SU-DHL-6 (cell line): ENCODE results near the gene USP6NL.
"Not testable (repeated sequence)": the region's sequence is repeated elsewhere in the genome, so short reads cannot be mapped to it uniquely, and the experiment has no call there.

Experiments used
- H2AFZ ChIP-seq: fragments of 200-600 bp; sonication (generic); 2 replicates; pipeline ENCODE4 v1.6.1; 2014; ENCODE audit warnings: low read depth, mild to moderate bottlenecking, moderate library complexity, mixed read lengths, antibody characterized with exemption, low read length; ENCODE audit not compliant: severe bottlenecking
- H3F3A ChIP-seq: fragments of 200-600 bp; shearing (Covaris generic); 2 replicates; pipeline ENCODE4 v1.6.0; 2016; ENCODE audit warnings: antibody characterized with exemption, mild to moderate bottlenecking; ENCODE audit not compliant: insufficient read depth
- H3K27ac ChIP-seq: fragments of 200-600 bp; sonication (generic); 2 replicates; pipeline ENCODE4 v1.5.1; 2016; ENCODE audit warnings: low read depth, mild to moderate bottlenecking, low read length, moderate library complexity, mixed read lengths
- H3K27me3 ChIP-seq: fragments of 200-600 bp; sonication (generic), shearing (Covaris generic); 2 replicates; pipeline ENCODE4 v1.6.0; 2014; ENCODE audit warnings: mild to moderate bottlenecking, low read length
- H3K36me3 ChIP-seq: fragments of 200-600 bp; sonication (generic); 2 replicates; pipeline ENCODE4 v1.6.1; 2014; ENCODE audit warnings: mild to moderate bottlenecking, low read length, mixed read lengths
- H3K4me2 ChIP-seq: fragments of 300-600, 200-600 bp; shearing (Covaris generic), sonication (generic); 2 replicates; pipeline ENCODE4 v1.6.0; 2014; ENCODE audit warnings: low read length, low read depth, mild to moderate bottlenecking; ENCODE audit not compliant: poor library complexity, severe bottlenecking
- H3K4me3 ChIP-seq: fragments of 200-600 bp; sonication (generic); 2 replicates; pipeline ENCODE4 v1.5.1; 2014; ENCODE audit warnings: antibody characterized with exemption, low read length, mild to moderate bottlenecking, mixed read lengths; ENCODE audit not compliant: insufficient read depth, poor library complexity, severe bottlenecking
- H3K79me2 ChIP-seq: fragments of 200-600 bp; sonication (generic); 2 replicates; pipeline ENCODE4 v1.6.1; 2014; ENCODE audit warnings: mild to moderate bottlenecking, low read length, moderate library complexity; ENCODE audit not compliant: insufficient read depth
- H3K9ac ChIP-seq: fragments of 200-600 bp; sonication (generic); 2 replicates; pipeline ENCODE4 v1.7.0; 2014; ENCODE audit warnings: mild to moderate bottlenecking, low read length
- H3K9me2 ChIP-seq: fragments of 200-600 bp; sonication (generic); replicated peaks from 2 replicates; pipeline ENCODE4 v1.6.1; 2014; ENCODE audit warnings: low read length; ENCODE audit not compliant: insufficient read depth
- H3K9me3 ChIP-seq: fragments of 200-600 bp; sonication (generic); 2 replicates; pipeline ENCODE4 v1.6.1; 2014; ENCODE audit warnings: low read length, mixed read lengths; ENCODE audit not compliant: insufficient read depth
- H4K20me1 ChIP-seq: fragments of 200-600 bp; sonication (generic); 2 replicates; pipeline ENCODE4 v1.6.1; 2014; ENCODE audit warnings: low read depth, mild to moderate bottlenecking, antibody characterized with exemption, low read length, moderate library complexity, mixed read lengths
- CTCF ChIP-seq: fragments of 200-600 bp; sonication (generic); IDR thresholded peaks from one replicate; pipeline ENCODE4 v1.5.1; 2017; ENCODE audit warnings: antibody characterized with exemption, mild to moderate bottlenecking, low read length, moderate library complexity; ENCODE audit not compliant: insufficient read depth, poor library complexity, severe bottlenecking
- EZH2phosphoT487 ChIP-seq: fragments of 200-600 bp; sonication (generic), shearing (Covaris generic); conservative IDR thresholded peaks from 2 replicates; pipeline ENCODE4 v1.6.1; 2018; ENCODE audit warnings: mild to moderate bottlenecking, antibody characterized with exemption, low read length, moderate library complexity, mixed read lengths

The USP6NL gene

DNA sequence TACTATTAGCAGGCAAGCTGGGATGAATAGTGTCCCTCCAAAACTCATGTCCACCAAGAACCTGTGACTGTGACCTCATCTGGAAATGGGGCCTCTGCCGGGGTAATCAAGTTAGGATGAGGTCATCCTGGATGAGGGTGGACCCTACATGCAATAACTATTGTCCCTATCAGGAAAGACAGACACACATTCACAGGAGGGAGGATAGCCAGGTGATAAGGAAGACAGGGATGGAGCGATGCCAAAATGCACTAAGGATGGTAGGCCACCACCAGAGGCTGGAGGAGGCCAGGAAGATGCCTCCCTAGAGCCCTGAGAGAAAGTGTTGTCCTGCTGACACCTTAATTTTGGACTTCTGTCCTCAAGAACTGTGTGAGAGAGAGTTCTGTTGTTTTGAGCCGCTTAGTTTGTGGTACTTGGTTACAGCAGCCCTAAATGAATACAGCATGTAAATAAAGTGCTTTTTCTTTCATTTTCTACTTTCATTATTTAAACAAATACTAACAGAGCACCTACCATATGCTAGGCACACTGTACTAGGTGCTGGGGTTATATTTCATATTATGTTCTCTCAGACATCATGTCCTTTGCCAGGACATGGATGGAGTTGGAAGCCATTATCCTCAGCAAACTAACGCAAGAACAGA, 111.9 kb downstream of the USP6NL start:
- H3K9ac ChIP-seq = no peak overlapping the region
- H3K27me3 ChIP-seq = no peaks in the 10 kb centered on the region
- peaks cover 29% of the 10 kb centered on the region; the same call in 1 of the 2 replicates for H3K79me2 ChIP-seq
- peaks cover 3% of the 10 kb centered on the region; the same call in 1 of the 2 replicates for H4K20me1 ChIP-seq
- no peak overlapping the region for H3K27ac ChIP-seq
- no peaks in the 10 kb centered on the region for H3K9me2 ChIP-seq
- H3K4me2 ChIP-seq = no peak overlapping the region
- H3K9me3 ChIP-seq = no peaks in the 10 kb centered on the region
- H3F3A ChIP-seq = peaks cover 23% of the 10 kb centered on the region; the same call in 1 of the 2 replicates
- H3K36me3 ChIP-seq = peaks cover 46% of the 10 kb centered on the region
- TF ChIP-seq EZH2phosphoT487 = no peak
- no peak for TF ChIP-seq CTCF
- no peak overlapping the region for H3K4me3 ChIP-seq
- H2AFZ ChIP-seq = no peak overlapping the region

GRCh38 chr10:11498399-11498798, 113.1 kb downstream of the USP6NL start:
- no peaks in the 10 kb centered on the region for H3K9me2 ChIP-seq
- TF ChIP-seq CTCF = no peak
- no peak for TF ChIP-seq EZH2phosphoT487
- no peak overlapping the region for H3K4me3 ChIP-seq
- no peak overlapping the region for H3K4me2 ChIP-seq
- H3K79me2 ChIP-seq = peaks cover 18% of the 10 kb centered on the region; the same call in 1 of the 2 replicates
- H3K27ac ChIP-seq = no peak overlapping the region
- H4K20me1 ChIP-seq = peaks cover 3% of the 10 kb centered on the region; the same call in 1 of the 2 replicates
- H3K27me3 ChIP-seq = no peaks in the 10 kb centered on the region
- no peak overlapping the region for H2AFZ ChIP-seq
- H3K9ac ChIP-seq = no peak overlapping the region
- peaks cover 19% of the 10 kb centered on the region; the same call in 1 of the 2 replicates for H3F3A ChIP-seq
- H3K36me3 ChIP-seq = peaks cover 44% of the 10 kb centered on the region
- H3K9me3 ChIP-seq = no peaks in the 10 kb centered on the region

- not testable (repeated sequence) for H3F3A ChIP-seq, H3K9me2 ChIP-seq, H3K27ac ChIP-seq, H3K27me3 ChIP-seq, H3K79me2 ChIP-seq, H2AFZ ChIP-seq, H3K9ac ChIP-seq, H3K4me3 ChIP-seq, H3K4me2 ChIP-seq, H3K9me3 ChIP-seq, H4K20me1 ChIP-seq
- peaks cover 45% of the 10 kb centered on the region for H3K36me3 ChIP-seq
These were observed 116.5 kb downstream of the USP6NL start for GRCh38 chr10:11494923-11495322.

DNA sequence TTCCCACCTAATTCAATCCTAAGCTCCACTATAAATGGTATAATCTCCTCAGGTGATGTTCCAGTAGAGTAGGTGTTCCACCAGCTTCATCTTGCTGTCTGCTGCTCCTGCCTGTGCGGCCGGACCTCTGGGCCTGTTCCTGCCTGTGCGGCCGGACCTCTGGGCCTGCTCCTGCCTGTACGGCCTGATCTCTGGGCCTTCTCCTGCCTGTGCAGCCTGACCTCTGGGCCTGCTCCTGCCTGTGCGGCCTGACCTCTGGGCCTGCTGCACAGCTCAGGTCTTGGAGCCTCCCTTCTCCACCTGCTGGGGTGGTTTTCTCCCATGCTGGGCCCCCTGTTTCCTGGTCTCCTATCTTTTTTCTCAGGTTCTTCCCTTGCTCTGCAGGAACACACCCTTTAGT, 117.8 kb downstream of the USP6NL start:
- Histone ChIP-seq H2AFZ (no peak overlapping the region), H3K9ac (no peak overlapping the region), H3K9me3 (no peaks in the 10 kb centered on the region), H3K79me2 (no peaks in the 10 kb centered on the region; the same call in 1 of the 2 replicates), H3K27ac (no peak overlapping the region), H3F3A (0 out of 2 replicates have a peak, but pooled peaks cover 3% of the 10 kb centered on the region), H3K9me2 (no peaks in the 10 kb centered on the region), H3K36me3 (peaks cover 52% of the 10 kb centered on the region), H3K4me2 (no peak overlapping the region), H3K27me3 (no peaks in the 10 kb centered on the region), H4K20me1 (0 out of 2 replicates have a peak, but pooled peaks cover 3% of the 10 kb centered on the region), H3K4me3 (no peak overlapping the region)
- TF ChIP-seq CTCF (no peak), EZH2phosphoT487 (no peak)
